Stimulated activated CD4-positive, alpha-beta T cell treated with anti-CD3 and anti-CD28 coated beads, TNF-alpha, amount 100 ng/mL, for 1 hour (primary cell): ENCODE results near the gene ASB13.

ENCODE experiments used
- DNase-seq, 3 donors: peaks; one replicate each; pipeline ENCODE4 v3.0.0-alpha.2; 2020; ENCODE audit warnings: low read depth in 3 of 3, low spot score in 1 of 3

The ASB13 gene, protein sequence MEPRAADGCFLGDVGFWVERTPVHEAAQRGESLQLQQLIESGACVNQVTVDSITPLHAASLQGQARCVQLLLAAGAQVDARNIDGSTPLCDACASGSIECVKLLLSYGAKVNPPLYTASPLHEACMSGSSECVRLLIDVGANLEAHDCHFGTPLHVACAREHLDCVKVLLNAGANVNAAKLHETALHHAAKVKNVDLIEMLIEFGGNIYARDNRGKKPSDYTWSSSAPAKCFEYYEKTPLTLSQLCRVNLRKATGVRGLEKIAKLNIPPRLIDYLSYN

DNA sequence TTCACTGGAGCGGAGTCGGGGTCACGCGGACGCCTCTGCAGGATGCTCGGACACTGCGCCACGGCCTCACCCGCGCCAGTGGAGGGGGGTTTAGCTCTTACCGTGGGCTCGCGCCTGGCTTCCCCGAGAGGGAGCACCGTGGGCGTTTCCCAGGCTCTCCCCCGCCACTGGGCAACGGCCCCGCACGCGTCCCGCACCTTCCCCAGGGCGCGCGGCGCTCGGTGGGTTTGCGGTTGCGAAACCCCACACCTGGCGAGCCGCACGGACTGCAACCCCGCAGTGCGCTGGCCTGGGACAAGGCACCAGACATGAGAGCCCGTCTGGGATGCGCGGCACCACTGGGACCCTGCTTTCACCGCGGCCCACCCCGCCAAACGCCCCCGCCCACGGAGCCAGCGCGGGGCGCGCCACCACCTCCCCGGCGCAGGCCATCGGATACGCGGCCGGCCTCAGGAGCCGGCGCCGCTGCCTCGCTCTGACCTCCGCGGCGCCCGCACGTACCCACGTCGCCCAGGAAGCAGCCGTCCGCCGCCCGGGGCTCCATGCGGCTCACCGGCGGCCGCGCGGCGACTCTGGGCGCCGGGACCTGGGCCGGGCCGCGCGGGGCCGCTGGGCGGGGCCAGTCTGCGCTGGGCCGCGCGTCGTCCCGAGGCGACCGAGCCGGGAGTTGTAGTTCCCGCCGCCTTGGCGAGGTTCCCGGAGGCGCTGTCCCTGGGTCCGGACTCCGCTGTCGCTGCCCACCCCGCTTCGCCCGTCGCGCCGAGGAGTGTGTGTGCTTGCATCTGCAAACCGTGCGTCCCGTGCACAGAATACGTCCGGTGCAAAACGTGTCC lies at the start of gene ASB13:
Gene ASB13, minus strand, starts transcription at position 588 of the 833 bp plus-strand sequence. Its CDS starts 44 bp downstream, at position 544.
- peak in 1 of 3 donors; percentile 36 for DNase-seq

DNA sequence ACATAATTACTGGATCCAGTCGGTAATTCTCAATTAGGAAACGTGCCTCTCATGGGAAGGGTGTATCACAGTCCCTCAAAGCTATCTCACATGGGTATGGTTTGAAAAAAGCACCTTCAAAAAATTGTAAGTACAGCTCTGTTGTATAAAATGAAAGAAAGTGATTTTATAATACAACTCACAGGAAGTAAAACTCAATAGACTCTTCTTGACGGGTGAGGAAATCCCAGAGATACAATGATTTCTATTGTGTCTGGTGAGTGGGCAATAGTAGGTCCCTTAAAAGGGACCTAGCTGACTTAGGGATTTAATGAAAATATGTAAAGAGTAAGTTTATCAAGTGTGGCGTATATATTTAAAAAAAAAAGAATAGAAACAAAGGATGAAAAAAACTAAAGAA lies 45.2 kb upstream of the ASB13 start:
- DNase-seq: no peak

DNA sequence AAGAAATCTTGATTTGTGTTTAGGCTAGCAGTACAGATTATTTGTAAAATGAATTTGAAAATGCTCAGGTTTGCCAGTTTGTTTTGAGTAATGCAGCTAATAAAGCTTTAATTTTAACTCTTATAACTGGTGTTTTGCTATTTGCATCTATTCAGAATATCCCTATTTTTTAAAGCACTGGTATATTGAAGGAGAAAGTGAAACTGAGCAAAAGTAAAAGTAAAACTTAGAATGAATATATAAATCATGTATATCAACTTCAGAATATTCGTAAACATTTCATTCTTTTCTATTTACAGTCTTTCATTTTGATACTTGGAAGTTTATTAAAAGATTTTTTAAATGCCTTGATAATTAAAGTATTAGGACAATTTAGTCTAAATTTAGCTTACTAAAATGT lies 44.5 kb upstream of the ASB13 start:
- no peak for DNase-seq

DNA sequence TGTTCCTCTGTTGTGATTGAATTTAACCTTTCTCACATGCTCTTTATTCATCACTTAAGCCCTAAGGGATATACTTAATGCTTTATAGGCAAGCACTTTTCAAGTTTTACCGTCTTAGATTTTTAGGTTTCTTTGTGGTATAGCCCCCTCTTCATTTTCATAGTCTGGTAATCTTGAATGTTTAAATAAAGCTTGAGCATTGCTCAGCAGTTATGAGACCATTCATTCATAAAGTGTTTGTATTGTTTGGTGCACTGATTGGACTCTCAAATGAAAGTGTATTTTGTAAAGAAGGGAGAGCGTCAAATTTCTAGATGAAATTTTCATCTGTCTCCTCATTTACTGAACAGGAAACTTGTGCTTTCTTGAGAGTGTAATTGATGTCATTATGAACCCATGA lies 43.5 kb upstream of the ASB13 start:
- no peak for DNase-seq

DNA sequence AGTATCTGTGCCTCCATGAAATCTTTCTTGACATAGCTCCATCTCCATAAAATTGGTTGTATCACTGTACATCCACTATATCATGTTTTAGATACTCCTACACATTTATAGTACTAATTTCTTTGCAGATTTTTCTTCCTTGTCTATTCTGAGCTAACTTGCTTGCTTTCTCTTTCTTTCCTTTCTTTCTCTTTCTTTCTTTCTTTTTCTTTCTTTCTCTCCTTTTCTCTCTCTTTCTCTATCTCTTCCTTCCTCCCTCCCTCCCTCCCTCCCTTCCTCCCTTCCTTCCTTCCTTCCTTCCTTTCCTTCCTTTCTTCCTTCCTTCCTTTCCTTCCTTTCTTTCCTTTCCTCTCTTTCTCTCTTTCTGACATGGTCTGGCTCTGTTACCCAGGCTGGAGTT lies 42.0 kb upstream of the ASB13 start:
- no peak for DNase-seq

DNA sequence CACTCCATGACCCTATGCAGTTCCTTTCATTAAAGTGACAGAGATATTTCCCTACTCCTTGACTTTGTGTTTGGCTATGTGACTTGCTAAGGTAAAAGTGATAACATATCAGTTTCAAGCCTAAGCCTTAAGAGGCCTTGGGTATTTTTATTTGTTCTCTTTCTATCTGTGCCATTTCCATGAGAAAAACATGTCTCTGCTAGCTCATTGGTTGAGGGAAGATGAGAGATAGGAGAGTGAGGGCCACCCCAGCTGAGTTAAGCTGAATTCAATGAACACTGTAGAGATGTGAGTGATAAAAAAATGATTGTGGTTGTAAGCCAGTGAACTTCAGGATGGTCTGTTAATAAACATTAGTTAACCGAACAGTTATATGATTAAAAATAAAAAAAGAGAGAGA lies 31.7 kb upstream of the ASB13 start:
- no peak for DNase-seq

DNA sequence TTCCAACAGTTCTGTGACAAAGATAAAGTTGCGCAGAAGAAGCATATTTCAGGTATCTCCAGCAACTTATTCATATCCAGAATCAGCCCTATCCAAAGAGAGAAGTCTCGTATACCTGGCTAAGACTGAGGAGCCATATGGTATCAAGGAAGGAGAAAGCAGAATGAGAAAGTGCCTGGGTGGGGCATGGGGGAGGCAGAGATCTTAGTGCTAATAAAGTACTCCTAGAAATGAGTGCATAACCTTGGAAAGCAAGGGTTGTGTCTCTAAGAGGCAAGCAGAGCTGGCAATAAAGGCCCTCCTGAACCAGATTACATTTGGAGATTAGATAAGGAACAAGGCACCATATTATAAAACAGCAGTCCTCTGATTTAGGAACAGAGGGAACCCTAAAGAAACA lies 30.9 kb upstream of the ASB13 start:
- no peak for DNase-seq

DNA sequence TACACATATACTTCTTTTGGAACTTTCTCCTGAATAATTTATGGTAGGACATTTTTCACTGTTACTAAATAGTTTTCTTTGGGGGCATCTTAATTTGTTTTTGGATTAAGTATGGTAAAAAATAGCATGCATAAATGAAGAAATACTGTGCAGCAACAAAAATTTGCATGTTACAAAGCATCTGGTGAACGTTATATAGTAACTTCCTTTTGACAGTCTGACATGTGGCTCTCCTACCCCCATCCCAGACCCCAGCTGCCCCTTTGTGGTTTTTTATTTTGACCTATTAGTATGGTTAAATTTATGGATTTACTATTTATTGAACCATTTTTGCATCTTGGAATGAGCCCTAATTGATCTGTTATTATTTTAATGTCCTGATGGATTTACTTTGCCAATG lies 28.2 kb upstream of the ASB13 start:
- no peak for DNase-seq

DNA sequence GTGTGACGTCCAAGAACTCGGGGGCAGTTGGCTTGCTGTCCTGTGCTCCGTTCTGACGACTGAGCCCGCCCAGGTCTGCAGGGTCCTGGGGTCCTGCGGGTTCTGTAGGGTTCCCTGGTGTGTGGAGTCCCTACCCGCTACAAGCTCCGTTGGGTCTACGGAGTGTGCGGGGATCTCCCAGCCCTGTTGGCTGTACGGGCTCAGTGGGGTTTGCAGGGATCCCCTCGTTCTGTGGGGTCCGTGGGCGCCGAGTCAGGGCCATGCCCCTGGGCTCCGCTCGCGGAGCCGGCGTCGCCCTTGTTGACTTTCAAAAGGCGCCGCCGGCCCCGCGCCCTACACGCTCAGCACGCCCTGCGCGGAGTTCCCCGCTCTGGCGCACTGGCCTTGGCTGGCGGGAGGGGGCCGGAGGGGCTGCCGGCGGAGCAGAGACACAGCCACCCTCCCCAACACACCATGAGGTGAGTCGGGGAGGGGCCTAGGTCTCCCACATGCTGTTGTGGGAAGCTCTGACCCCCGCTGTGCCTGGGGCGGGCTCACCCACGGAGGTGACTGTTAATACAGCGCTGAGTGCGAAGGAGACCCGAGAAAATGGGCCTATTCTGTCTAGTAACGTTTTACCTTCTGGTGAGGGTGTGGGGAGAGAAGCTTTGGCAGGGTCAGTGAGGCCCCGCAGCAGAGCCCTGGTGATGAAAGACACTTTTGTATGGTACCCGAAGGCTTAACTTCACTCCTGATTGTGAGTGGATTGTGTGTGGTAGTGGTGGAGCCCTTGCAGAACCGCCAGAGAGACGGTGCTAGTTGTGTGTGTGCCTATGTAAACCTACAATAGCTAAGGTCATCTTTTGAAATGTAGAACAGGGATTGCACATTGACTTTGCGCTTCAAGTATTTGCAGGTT lies 26.3 kb upstream of the ASB13 start:
- peak in 2 of 3 donors; percentile 20 to 42 for DNase-seq

DNA sequence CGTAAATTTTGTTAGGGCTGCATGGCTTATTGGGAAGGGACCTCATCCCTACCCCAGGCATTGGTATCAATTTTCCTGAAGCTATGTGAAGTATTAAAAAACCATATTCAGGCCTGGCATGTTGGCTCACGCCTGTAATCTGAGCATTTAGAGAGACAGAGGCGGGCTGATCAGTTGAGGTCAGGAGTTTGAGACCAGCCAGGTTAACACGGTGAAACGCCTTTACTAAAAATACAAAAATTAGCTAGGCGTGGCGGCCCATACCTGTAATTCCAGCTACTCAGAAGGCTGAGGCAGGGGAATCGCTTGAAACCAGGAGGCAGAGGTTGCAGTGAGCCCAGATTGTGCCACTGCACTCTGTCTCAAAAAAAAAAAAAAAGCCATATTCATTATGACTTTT lies 25.4 kb upstream of the ASB13 start:
- no peak for DNase-seq

DNA sequence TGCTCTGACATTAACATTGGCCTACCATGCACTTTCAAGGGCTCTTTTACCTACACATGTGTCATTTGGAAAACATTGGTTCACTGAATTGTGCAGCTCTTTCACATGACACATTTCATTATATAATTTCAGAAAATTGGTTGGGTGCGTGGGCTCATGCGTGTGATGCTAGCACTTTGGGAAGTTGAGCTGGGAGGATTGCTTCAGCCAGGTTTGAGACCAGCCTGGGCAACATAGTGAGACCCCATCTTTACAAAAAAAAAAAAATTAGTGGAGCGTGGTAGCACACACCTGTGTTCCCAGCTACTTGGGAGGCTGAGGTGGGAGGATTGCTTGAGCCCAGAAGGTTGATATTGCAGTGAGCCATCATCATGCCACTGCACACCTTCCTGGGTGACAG lies 22.2 kb upstream of the ASB13 start:
- DNase-seq: no peak

DNA sequence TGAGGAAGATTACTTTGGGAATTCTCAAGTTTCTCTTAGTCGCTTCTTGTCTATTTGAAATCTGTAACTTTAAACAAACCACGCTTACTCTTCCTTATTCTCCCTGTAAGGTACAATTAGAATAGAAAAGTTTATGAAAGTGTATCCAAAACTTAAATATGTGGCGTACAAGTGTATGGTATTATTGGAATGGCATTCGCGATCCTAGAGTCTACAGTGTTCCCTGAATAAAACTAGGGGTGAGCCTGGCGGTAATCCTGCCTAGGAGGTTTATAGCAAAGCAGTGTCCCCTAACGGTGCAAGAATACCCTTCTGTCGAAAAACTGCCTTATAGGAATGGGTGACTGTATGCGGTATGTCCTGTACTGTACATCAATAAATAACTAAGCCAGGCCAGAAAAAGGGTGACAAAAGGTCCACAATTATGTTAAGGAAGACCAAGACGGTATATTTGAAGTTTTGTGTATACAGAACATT lies 19.4 kb upstream of the ASB13 start:
- DNase-seq: no peak

DNA sequence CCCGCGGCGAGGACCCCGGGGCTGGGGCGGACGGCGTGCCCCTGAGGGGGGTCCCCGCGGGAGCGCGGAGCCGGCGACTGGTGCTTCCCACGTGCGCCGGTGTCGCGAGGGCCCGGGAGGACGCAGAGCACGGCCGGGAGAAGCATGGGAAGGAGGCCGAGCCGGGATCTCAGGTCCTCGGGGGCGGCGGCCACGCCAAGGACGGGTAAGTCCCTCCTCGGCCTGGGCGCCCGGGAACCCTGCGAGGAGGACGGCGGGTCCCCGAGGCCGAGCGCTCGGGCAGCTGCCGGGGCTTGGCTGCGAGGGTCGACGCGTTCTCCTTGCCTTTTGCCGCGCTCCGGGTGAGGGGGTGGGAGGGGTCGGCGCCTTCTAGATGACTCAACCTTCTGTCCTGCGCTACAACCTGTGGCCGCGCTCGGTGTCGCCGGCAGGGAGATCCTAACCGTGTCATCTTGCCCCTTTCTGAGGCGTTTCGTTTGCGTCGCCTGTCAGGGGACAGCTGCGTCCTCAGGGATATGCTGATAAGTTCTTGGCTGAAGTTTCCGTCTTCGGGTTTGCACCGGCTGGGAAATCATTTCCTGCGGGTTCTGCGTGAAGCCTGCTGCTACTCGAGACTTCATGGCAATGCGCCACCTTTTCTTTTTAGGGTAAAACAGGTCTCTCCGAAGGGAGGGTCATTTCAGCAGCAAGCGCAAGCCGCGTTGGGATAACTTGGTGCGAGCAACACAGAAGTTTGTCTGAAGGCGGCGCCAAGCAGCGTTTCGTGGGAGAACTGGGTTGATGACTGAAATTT lies 18.8 kb upstream of the ASB13 start:
- peak in 2 of 3 donors; percentile 13 to 43 for DNase-seq

DNA sequence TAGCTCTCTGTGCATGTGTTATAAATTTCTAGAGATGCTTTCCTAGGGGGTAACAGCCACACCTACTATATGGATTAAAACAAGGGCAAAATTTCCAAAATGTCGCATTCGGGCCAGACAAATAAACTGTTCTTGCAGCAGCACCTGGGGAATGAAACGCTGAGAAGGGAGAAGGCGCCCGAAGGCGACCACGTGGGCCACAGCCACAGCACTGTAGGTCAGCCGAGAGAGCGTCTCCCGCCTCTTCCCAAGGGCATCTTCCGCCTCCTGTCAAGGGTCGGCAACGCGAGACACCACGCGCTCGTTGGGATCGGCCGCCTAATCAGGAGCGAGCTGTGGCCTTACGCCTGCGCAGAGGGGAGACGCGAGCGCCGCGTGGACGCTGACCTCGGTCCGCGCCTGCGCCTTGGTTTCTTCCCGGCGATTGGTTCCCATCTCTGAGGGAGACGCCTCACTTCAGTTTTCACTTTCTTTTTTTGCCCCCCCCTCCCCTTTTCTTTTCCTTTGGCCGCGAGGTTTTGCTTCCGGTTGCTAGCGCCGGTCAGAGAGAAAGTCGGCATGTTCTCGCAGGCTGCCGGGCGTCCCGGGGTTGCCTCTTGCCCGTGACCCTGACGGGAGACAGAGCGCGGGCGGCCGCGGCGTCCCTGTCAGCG lies 18.0 kb upstream of the ASB13 start, which contains the start of gene TASOR2:
Gene TASOR2, plus strand, starts transcription at position 521 of the 653 bp plus-strand sequence. CDS start 35,805 bp downstream, outside the sequence.
- DNase-seq: peak; percentile 89 to 93 (median 91)

DNA sequence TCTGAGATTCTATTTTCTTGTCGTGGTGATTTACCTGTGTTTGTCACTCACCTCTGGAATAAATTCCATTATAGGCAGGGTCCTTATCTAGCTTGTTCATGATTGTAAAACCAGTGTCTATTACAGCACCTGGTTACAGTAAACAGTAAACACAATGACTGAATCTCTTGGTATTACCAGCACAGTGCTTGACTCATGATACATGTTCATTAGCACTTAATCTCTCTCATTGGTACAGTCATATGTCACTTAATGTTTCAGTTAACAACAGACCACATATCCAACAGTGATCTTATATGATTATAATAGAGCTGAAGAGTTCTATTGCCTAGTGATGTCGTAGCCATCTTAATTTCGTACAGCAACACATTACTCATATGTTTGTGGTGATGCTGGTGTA lies 16.7 kb upstream of the ASB13 start:
- DNase-seq: no peak

DNA sequence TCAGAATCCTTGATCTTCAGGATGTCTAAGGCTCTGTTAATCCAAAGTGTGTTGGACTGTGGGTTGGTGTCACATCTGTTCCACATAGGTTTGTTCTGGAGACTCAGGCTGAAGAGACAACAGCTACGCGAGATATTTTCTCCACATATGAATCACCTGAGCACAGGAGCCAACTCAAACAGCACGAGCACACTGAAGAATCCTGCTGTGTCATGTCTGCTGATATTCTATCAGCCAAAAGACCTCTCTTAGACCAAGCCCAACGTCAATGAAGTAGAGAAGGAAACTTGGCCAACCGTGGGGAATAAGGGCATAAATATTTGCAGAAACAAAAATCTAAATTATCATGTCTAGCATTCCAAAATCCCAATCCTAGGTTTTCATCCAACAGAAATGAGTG lies 15.5 kb upstream of the ASB13 start:
- no peak for DNase-seq

DNA sequence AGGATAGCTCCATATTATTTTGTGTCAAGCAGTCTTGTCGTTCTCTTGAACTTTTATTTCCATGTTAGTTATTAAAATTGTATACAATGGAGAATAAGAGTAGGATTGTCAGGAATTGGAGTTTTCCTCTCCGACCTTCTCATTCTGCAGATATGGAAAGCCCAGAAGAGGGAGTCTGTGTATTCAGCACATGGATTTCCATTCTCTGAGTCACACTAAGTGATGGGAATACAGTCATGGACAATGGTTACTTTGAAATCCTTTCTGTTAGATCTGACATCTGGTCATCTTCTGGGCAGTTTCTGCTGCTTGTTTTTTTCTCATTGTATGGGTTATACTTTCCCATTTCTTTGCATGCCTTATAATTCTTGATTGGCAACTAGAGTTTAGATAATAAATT lies 13.2 kb upstream of the ASB13 start:
- DNase-seq: no peak

DNA sequence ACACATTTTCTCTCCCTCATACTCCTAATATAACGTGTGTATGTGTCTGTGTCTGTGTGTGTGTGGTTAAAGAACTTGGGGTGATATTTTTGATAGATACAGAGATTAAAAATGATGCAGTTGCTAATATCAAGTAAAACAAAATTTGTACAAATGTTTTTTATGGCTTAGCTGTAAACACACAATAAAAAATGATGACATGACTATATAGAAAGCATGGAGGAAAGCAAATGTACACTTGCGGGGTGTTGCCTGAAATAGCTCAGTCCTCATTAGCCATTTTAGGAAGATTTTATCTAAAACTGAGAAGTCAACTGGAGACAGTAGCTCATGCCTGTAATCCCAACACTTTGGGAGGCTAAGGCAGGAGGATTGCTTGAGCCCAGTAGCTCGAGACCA lies 12.6 kb upstream of the ASB13 start:
- DNase-seq: no peak

DNA sequence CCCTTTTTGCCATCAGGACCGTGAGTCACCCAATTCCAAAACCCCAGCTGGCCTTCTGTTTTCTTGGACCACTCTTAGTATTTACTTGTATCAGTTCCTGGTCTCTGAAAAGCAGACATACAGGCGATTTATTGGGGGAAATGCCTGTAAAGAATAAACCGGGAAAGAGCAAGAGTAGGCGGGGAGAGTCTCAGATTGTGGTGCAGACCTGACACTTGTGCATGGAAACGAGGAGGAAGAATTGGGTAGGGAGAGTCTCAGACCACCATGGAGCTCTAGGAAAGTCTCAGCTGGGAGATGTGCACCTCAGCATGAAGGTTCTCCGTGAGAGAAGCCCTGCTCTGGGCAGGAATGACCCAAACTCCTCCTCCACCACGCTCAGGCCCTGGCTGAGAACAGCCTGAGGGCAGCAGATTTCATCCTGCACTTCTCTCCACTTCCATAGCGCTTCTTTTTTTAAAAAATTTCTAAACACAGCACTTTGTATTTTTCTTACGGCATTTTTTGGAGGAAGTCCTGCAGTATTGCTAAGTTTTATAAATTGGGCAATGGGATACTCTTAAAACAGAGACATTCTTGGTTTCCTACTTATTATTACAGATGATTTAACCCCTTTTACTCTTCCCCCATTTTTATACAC lies 12.1 kb upstream of the ASB13 start:
- no peak for DNase-seq
